Esophagus squamous epithelium (tissue), 4 donors: ENCODE results near the gene PLD3.

ENCODE experiments used
- POLR2A ChIP-seq, 4 donors: fragments of 450-650 bp; IDR thresholded peaks; one replicate each; pipeline ENCODE4 v1.6.1; 2017; ENCODE audit warnings: antibody characterized with exemption in 4 of 4, mild to moderate bottlenecking in 4 of 4, moderate library complexity in 3 of 4
- TF ChIP-seq, protein P1 (sequence below), 6 experiments: fragments of 450-650 bp in 4 of 6; fragments of 200-600 bp in 2 of 6; sonication (generic) in 2 of 6; IDR thresholded peaks; one replicate each; pipeline ENCODE4 v1.5.1; 2016 to 2019; ENCODE audit warnings: antibody characterized with exemption in 6 of 6, mild to moderate bottlenecking in 4 of 6, moderate library complexity in 4 of 6

DNA sequence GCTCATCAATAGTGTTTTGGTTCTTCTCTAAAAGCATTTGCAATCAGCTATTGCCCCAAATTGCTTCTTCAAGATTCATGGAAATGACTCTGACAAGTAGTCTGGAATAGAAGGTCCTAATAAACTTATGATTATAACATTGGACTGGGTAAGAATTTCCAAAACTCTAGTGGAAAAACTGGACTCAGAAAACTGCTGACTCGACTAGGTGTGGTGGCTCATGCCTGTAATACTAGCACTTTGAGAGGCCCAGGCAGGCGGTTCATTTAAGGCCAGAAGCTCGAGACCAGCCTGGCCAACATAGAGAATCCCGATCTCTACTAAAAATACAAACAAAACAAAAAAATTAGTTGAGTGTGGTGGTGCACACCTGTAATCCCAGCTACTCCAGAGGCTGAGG lies 47.8 kb upstream of the PLD3 start:
- TF ChIP-seq, protein P1, sequence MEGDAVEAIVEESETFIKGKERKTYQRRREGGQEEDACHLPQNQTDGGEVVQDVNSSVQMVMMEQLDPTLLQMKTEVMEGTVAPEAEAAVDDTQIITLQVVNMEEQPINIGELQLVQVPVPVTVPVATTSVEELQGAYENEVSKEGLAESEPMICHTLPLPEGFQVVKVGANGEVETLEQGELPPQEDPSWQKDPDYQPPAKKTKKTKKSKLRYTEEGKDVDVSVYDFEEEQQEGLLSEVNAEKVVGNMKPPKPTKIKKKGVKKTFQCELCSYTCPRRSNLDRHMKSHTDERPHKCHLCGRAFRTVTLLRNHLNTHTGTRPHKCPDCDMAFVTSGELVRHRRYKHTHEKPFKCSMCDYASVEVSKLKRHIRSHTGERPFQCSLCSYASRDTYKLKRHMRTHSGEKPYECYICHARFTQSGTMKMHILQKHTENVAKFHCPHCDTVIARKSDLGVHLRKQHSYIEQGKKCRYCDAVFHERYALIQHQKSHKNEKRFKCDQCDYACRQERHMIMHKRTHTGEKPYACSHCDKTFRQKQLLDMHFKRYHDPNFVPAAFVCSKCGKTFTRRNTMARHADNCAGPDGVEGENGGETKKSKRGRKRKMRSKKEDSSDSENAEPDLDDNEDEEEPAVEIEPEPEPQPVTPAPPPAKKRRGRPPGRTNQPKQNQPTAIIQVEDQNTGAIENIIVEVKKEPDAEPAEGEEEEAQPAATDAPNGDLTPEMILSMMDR (IDR thresholded peaks at IDR 0.05), result no peak
- no peak for TF ChIP-seq POLR2A (IDR thresholded peaks at IDR 0.05)
